ENCODE data around the gene ATP6V0A1.

The ATP6V0A1 gene

DNA sequence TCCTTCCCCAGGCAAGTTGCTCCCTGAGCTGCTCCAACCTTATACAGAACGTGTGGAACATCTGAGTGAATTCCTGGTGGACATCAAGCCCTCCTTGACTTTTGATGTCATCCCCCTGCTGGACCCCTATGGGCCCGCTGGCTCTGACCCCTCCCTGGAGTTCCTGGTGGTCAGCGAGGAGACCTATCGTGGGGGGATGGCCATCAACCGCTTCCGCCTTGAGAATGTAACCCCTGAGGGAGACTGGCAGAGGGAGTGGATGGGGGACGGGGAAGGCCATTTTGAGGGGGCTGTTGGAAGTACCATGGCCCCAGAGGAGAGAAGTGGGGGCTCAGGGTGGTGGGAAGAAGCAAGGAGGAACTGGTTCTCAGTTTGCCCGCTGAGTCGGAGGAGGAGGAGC lies 105.3 kb downstream of the ATP6V0A1 start:
- DNase-seq: no peak

DNA sequence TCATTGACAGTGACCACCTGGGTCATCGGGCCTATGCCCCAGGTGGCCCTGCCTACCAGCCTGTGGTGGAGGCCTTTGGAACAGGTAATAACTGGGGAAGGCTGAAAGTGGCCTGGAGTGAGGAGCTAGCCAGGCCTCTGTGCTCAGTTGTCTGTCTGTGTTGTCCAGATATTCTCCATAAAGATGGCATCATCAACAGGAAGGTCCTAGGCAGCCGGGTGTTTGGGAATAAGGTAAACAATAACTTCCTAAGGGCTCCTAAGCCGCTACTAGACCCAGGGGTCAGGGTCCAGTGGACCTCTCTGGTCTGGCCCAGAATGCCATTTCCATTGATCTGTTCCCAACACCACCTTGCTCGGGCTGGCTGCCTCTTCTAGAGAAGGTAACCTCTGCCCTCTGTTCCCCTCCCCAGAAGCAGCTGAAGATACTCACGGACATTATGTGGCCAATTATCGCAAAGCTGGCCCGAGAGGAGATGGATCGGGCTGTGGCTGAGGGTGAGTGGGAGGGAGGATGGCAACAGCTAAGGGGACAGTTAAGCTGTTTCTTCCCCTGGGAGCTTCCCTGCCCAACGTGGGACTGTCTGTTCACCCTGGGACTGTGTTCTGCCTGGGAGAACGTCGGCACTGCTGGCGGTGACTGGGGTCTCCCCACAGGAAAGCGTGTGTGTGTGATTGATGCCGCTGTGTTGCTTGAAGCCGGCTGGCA lies 106.3 kb downstream of the ATP6V0A1 start:
- DNase-seq: no peak

DNA sequence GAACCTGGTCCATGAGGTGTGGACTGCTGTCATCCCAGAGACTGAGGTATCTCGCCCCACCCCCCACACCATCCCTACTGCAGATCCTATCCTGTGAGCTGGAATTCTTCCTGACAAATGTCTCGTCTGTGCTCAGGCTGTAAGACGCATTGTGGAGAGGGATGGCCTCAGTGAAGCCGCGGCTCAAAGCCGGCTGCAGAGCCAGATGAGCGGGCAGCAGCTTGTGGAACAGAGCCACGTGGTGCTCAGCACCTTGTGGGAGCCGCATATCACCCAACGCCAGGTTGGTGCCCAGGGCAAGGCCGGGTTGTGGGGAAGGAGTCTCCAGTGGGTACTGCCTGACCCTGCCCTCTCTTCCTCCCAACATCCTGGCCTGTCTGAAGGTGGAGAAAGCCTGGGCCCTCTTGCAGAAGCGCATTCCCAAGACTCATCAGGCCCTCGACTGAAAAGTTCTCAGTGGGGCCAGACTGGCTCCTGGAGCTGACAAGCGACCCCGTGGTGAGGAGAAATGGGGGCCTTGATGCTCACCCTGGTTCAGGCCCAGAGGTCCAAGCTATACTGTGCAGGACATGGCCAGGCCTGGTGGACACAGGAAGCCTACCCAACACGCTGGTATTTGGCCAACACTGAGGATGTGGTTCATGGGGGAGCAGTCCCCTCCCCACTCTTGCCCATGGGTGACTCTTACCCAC lies 107.0 kb downstream of the ATP6V0A1 start:
- DNase-seq: no peak

DNA sequence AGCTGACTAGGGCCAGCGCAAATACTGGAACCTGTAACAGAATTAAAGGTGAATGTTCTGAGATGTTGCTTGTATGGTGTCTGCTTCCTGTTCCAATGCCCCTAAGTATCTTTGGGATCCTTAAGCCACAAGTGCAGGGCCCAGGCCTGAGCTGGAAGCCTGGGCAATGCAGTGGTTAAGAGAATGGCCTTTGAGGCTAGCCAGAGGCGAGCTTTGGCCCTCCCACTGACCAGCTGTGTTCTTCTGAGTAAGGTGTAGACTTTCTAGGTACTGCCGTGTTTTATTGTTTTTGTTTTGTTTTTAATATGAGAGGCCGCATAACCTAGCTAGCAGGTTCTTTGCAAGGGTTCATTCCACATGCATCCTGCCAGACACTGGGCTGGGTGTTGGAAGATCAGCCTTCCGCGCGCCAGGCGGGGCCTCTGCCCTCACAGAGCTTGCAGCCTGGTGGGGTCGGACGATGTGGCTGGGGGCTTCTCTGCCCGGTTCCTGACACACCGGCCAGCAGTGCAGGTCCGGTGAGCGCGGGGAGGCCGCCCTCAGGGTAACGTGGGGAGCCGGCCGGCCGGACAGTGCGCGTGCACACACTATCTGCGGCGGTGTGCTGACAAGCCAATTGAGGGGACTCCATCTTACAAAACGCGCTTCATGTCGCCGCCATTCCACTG lies 107.7 kb downstream of the ATP6V0A1 start:
- DNase-seq: no peak

DNA sequence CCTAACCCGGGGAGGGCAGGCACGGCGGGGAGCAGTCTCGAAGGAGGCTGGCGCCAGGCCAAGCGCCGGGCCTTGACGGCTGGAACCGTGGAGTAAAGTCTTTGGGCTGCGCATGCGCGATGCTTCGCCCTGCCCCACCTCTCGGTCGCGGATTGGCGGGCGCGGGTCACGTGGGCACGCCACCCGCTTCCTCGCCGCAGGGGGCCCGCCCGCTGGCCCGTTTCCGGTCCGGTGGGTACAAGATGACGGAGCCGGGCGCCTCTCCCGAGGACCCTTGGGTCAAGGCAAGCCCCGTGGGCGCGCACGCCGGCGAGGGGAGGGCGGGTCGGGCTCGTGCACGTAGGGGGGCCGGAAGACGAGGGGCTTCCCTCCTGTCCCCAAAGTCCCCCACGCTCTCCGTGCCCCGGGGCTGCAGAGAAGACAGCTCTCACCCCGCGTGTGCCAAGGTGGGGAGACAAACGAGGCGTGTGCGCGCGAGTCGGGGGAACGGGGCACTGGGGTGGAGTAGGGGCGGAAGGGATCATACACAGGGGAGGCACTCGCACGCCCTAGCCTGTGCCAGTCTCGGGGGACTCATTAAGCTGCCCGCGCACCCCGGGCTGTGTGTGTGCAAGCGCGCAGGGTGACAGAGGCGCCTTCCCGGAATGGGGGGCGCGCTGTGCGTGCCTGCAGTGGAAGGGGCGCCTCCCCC lies 108.3 kb downstream of the ATP6V0A1 start, which contains the start of gene MLX:
TSS of gene MLX (plus strand) at position 218 of the 691 bp plus-strand sequence. CDS start at position 243, 25 bp downstream.
- peak; percentile 96 for DNase-seq

DNA sequence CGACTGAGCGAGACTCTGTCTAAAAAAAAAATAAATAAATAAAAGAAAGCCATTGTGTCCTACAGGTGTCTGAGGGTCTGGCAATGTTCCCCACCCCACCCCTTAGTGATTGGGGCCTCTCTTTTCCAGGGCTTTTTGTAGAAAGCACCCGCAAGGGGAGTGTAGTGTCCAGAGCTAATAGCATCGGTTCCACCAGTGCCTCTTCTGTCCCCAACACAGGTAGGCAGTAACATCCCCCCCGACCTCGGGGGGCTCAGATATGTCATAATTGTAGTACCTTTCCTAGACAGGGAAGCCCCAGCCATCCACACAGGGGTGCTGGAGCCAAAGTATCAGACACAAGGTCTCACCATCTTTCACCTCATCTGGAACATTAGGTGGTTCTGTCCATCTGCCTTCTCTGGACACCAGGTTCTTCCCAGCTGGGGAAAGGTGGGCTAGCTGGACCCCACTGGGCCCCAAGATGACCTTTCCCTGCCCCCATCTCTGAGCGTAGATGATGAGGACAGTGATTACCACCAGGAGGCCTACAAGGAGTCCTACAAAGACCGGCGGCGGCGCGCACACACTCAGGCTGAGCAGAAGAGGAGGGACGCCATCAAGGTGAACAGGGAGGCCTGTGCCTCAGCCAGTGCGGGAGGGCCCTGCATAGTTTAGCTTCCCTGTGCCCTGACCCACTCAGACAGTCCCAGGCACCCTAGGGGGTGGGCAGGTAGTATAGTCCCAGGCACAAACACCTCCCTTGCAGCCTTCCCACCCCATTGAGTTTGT lies 109.8 kb downstream of the ATP6V0A1 start:
- DNase-seq: no peak

DNA sequence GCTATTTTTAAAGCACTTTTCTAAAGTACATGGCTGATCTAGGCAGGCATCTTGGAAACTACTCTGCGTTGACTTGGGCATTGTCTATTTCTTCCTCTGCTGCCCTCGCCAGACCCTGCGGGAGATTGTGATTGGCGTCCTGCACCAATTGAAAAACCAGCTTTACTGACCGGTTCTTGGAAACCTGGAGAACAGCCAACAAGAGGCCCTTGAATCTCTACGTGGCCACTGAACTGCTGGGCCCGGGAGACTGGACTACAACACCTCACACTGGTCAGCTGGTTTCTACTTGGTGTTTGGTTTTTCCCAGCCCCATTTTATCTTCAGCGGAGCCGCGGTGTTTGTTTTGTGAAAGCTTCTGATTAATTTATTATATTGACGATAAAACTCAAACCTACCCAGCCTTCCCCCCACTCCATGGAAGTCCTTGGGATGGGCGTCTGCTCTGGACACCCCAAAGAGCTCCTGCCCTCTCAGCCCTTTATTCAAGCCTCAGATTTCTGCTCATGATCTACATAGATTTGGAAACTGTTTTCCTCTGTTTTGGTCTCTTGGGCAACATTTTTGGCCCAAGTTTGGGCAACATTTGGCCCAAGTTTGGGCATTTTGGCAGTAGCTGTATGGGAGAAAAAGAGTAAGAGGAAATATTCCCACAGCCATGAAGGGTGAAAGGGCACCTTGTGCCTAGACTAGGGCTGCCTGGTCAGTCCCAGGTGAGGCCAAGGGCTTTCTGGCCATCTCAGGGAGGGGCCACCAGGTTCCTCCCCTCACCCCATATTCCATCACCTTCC lies 113.0 kb downstream of the ATP6V0A1 start:
- DNase-seq: no peak

Measured in OCI-M1 (cell line).